Glomerular visceral epithelial cell (primary cell): Measurements from ENCODE around the gene KLHL35.
"Not testable (repeated sequence)": the region's sequence is repeated elsewhere in the genome, so short reads cannot be mapped to it uniquely, and the experiment has no call there.

Source experiments
- DNase-seq: peaks from one replicate; pipeline ENCODE4 v3.0.0-alpha.2; 2016; ENCODE audit errors: extremely low spot score

The KLHL35 gene

DNA sequence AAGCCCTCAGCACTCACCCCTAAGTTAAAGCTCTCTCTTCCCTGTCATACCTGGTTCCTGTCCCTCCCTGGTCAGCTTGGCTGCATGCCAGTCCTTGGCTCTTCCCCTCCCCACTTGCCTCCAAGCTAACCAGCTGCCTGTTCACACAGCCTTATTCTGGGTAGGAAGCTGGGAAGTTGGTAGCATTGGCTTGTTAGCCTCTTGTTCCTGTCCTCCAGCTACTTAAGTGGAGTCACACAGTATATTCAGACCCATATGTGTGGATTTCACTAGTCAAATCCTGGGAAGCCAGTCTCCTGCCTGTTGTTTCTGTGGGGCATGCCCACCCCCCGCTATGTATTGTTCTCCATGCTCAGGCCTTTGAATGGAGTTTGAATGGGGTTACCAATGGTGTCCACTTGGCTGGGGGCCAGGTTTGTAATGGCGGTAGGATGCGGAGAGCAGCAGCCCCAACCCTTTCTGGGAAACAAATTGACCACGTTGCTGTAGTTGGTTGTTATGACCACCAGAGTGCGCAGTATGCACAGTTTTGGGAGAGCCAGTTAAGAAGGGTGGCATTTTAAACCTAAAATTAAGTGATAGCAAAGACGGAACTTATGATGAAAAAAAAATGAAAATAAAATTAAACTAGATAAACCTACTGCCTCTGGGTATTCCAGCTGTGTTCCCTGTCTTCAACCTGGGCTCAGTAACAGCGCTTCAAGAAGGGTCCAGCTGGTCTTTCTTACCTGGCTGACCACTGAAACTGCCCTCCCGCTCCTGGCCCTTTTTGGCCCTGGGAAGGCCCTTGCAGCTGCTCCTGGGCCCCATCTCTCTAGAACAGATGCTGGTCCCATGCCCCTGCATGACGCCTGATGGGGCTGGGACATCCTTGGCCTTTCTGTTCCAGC, 44.4 kb downstream of the KLHL35 start:
- DNase-seq: peak; percentile 65

DNA sequence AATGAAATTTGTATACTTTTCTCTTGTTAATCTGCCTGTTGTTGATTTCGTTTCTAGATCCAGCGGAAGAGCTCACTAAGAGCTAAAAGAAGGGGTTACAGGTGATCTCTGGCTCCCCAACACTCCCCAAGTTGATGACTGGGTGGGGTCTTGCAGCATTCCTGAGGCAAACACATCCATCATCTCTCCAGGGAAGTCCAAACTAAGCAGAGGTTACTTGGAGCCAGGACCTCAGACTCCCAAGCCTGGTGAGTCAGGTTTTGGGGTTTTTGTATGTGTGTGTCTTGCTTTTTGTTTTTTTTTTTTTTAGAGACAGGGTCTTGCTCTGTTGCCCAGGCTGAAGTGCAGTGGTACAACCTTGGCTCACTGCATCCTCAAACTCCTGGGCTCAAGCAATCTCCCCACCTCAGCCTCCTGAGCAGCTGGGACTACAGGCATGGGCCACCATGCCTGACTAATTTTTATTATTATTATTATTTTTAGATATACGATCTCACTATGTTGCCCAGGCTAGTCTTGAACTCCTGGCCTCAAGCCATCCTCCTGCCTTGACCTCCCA, 45.2 kb downstream of the KLHL35 start:
- DNase-seq: no peak

DNA sequence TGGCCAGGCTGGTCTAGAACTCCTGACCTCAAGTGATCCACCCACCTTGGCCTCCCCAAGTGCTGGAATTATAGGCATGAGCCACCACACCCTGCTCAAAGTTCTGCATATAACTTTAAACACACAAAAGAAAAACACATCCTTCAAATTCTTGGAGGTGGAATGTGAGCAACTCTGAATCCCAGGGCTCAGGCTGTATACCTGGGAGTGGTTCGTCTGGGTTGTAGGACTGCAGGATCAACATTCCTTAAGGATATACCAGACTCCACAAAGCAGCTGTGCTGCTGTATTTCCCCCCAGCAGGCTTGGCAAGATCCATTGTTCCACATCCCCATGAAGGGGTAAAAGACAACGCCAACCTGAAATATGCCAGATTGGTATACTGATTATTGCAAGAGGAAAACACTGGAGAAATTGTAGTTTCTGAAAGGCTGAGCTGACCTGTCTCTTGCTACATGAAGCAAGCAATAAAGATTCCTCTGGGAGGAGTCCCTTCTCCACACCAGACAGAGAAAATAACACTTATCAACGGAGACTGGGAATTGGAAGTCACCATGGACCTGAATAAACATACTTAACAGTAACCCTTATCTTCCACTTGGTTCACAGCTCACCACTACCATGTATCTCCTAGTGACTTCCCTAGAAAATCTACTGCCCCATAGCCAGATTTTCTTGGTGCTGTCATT, 45.9 kb downstream of the KLHL35 start:
- DNase-seq: peak; percentile 27

DNA sequence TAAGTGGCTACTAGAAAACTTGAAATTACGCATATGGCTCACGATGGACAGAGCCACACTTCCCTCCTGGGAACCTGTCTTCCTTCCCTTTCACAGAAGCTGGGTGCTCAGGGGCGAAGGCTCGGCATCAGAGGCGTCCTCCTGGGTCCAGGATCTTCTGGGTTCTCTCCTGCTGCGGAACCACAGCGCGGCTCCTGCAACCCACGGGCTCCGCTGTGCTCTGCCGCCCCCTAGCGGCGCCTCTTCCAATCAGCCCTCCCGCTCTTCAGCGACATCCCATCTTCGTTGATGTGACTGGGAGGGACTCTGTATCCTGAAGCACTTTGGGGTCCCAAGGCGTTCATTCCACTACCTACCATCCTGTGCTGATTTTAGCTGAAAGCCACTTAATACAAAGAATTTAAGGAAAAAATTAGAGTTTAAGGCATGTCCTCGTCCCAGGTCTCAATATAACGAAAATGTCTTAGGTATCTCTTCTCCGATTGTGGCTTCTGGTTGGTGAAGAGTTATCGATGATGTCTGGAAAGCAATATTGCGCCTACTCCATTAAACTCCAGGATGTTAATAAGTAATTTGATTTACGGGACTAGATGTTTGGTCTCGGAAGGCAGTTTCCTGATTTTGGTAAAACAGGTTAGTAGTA, 48.4 kb downstream of the KLHL35 start:
- DNase-seq: peak; percentile 66

DNA sequence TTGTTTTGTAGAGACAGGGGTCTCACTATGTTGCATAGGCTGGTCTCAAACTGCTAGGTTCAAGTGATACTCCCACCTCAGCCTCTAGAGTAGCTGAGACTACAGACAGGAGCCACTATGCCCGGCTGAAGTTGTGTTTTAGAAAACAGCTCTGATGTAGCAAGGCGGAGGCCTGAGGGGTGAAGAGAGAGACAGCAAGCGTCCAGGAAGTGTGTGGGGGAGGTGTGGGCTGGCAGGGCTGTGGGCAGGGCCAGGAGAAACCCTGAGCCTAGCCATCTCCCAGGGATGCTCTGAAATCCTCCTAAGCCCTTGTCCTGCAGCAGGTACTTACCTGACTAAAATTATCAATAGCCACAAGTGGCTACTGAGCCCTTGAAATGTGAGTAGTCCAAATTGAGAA, 49.8 kb downstream of the KLHL35 start:
- DNase-seq: no peak

DNA sequence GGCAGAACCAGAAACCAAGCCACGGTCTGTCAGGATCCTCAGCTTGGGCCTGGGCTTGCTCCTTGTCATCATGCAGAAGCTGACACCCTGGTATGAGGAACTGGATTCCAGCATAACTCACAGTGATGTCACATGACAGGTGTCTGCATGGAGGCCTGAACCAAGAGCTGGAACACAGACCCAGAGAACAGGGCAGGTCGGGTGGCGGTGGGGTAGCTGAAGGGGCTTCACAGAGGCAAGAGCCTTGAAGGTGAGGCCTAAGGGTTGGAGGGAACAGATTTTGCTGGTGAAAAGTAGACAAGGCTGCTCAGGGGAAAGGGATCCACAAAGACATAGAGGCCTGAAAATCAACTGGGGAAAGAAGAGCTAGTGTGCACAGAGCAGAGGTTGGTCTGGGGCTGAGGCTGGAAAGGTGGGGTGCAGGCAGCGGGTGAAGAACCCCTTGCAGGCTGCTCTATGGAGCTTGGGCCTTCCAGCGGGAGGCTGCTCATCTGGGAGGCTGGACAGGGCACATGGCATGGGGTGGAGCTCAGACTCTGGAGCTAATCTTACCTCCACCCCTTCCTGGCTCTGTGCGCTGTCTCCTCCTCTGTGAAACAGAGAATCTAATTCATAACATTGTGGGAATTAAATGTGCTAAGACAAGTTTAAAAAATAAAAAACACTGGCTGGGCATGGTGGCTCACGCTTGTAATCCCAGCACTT, 52.1 kb downstream of the KLHL35 start:
- no peak for DNase-seq

DNA sequence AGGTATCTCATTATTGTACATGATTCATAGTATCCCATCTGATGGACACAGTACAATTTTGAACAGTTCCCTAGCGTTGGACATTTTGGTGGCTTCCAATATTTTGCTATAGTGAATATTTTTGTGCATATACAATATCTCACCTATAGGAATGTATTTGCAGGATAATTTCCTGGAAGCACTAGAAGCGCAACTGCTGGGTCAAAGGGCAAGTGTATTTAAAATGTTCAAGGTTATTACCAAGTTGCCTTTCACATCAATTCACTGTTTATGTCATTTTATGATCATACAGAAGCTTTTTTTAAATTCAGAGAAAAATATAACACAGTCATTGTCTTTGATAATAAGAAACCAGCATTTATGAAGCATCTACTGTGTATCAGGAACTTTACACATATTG, 52.8 kb downstream of the KLHL35 start:
- DNase-seq: no peak

DNA sequence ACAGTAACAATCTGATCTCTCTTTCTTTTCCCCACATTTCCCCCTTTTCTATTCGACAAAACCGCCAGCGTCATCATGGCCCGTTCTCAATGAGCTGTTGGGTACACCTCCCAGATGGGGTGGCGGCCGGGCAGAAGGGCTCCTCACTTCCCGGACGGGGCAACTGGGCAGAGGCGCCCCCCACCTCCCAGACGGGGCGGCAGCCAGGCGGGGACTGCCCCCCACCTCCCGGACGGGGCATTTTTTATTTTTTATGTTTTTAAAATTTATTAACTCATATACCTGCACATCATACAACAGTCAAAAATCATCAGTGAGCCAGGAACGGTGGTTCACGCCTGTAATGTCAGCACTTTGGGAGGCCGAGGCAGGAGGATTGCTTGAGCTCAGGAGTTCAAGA, 54.2 kb downstream of the KLHL35 start:
- not testable (repeated sequence) for DNase-seq

DNA sequence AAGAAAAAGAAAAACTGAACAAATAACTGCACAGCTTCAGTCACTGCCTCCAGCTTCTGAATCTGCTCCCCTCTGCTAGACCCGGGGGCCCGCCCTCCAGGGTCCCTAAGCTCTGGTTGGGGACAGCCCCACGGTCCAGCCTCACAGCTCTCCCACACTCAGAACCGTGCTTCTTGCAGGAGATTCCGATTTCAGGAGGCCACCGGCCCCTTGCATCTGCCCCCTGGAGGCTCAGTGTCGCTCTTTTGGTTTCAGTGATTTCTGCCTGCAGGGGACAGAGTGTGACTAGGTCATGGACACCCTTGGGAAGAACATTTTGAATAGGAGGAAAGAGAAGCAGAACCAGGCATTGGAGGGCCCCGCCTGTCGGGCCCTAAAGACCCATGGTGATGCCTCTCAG, 56.8 kb downstream of the KLHL35 start:
- no peak for DNase-seq

DNA sequence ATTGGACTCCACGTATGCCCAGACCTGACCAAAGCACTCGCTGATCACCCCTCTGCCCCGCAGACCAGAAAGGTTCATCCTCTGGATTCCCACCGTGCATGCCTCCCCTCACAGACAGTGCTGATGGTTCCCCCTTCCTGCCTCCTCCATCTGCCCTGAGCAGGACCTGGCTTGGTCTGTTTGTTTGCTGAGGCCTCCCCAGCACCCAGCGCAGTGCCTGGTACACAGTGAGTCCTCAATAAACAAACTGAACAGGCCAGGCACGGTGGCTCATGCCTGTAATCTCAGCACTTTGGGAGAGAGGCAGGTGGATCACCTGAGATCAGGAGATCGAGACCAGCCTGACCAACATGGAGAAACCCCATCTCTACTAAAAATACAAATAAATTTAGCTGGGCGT, 57.4 kb downstream of the KLHL35 start:
- no peak for DNase-seq

DNA sequence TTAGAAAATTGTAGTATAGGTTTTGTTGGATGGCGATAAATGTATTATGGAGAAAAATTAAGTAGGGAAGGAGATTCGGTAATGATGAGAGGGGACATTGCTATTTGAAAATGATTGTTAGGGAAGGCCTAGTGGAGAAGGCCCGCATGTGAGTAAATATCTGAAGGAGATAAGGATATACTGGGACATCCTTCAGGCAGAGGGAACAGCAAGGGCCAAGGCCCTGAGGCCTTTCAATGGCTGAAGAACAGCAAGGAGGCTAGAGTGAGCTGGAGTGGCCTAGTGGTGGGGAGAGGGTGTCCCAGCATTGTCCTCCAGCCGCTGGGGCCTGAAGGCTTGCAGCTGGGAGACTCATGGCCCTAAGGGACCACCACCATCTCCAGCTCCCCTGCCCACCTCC, 58.4 kb downstream of the KLHL35 start:
- no peak for DNase-seq

DNA sequence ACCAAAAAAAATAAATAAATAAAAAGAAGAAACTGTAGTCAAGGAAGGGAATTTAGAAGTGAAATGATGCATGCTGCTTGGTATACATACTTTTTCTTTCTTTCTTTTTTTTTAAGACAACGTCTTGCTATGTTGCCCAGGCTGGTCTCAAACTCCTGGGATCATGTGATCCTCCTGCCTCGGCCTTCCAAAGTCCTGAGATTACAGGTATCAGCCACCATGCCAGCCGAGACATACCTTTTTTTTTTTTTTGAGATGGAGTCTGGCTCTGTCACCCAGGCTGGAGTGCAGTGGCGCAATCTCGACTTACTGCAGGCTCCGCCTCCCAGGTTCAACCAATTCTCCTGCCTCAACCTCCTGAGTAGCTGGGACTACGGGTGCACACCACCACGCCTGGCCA, 59.8 kb downstream of the KLHL35 start:
- DNase-seq: no peak
